Measurements from ENCODE around the gene KDM6A. TPM values are rescaled to one million over a fixed set of nuclear protein-coding genes. Genes with fewer than 3 reads are reported as not detected.

Gene KDM6A
- total and polyA plus RNA-seq, 9 of the 15 experiments (the other 6 are each of a cell fraction or from before 2014, with no cell fraction given): 8.4 to 34.3 (median 22.9) TPM

- TF ChIP-seq CHD7 (IDR thresholded peaks at IDR 0.05; ENCODE audit: low read depth, low read length): no peak
- no peak for TF ChIP-seq ZBTB5 (IDR thresholded peaks at IDR 0.05)
- no peak for TF ChIP-seq ZNF511 (CRISPR knock-in tag; IDR thresholded peaks at IDR 0.05)
- TF ChIP-seq RFX7 (CRISPR knock-in tag; IDR thresholded peaks at IDR 0.05): no peak
- no peak for TF ChIP-seq CEBPG (CRISPR knock-in tag; IDR thresholded peaks at IDR 0.05)
- TF ChIP-seq CEBPG (tag; conservative IDR thresholded peaks at IDR 0.05 in 1 of 2, IDR thresholded peaks at IDR 0.05 in 1 of 2): no peak
- TF ChIP-seq GABPA (tag; conservative IDR thresholded peaks at IDR 0.05; ENCODE audit: low read depth): no peak
- no peak for TF ChIP-seq DLX4 (CRISPR knock-in tag; IDR thresholded peaks at IDR 0.05)
- TF ChIP-seq E2F3 (CRISPR knock-in tag; IDR thresholded peaks at IDR 0.05): no peak
These were observed 97.7 kb downstream of the KDM6A start (continued) for GRCh38 chrX:44970709-44971108.
